ENCODE data around the gene SLC10A4.
"Not testable (repeated sequence)": the region's sequence is repeated elsewhere in the genome, so short reads cannot be mapped to it uniquely, and the experiment has no call there.

The SLC10A4 gene, protein sequence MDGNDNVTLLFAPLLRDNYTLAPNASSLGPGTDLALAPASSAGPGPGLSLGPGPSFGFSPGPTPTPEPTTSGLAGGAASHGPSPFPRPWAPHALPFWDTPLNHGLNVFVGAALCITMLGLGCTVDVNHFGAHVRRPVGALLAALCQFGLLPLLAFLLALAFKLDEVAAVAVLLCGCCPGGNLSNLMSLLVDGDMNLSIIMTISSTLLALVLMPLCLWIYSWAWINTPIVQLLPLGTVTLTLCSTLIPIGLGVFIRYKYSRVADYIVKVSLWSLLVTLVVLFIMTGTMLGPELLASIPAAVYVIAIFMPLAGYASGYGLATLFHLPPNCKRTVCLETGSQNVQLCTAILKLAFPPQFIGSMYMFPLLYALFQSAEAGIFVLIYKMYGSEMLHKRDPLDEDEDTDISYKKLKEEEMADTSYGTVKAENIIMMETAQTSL

DNA sequence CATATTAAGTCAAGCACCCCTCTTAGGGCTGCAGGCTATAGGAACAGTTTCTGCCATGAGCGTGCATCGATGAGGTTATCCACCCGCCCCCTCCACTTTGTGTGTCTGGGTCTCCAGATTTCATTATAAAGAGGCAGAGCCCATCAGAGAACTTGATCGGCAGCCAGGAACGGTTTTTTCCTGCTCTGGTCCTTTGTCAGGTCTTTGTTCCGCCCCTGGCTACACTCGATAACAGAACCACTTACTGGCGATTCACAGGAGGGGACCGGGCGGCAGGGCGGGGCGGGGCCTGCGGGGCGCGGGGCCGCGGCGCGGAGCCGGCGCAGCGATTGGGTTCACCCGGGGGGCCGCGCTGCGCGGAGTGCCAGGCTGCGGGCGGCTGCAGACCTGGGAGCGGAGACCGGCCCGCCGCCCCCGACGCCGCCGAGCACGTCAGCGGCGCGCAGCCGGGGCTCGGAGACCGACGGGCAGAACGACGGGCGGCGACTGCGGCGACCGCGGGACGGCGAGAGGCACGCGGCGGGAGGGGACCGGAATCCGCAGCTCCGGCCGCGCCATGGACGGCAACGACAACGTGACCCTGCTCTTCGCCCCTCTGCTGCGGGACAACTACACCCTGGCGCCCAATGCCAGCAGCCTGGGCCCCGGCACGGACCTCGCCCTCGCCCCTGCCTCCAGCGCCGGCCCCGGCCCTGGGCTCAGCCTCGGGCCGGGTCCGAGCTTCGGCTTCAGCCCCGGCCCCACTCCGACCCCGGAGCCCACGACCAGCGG, at the start of gene SLC10A4:
Gene SLC10A4, plus strand, starts transcription at position 338 of the 771 bp plus-strand sequence. Its CDS starts 219 bp downstream, at position 557.
- DNase-seq = no peak

DNA sequence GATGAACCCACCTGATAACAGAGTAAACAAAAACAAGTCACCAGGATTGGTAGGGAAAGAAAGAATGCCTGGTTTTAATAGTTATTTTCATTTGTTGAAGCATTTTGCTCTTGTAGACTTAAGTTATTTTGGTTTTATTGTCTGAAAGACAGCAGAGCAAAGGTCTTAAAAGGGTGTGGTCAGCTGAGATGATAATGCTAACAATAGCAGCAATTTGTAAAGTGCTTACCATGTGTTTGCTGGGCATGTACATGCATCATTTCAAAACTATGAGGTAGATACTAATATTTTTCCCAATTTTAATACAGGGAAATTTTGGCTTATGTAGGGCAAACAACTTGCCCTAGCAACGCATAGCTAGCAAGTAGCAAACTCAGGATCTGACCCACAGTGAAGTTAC, 46.8 kb upstream of the SLC10A4 start:
- no peak for DNase-seq

DNA sequence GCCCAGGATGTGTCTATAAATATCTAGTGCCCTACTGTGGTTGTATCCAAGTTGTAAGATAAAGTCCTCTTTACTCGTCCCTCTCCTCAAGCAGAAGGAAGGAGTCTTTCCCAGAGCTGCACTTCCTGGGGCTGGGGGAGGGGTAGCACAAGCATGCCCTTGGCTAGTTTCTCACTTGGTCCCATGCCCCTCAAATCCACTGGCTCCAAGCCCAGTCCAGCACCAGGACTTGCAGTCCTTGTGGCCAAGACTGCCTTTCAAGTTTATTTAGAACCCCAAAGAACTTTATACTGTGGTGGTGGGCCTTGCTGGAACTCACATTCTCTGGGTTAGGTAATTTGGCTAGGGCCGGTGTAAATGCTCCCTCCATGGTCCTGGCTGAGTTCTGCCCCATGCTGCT, 43.2 kb upstream of the SLC10A4 start:
- DNase-seq = no peak

DNA sequence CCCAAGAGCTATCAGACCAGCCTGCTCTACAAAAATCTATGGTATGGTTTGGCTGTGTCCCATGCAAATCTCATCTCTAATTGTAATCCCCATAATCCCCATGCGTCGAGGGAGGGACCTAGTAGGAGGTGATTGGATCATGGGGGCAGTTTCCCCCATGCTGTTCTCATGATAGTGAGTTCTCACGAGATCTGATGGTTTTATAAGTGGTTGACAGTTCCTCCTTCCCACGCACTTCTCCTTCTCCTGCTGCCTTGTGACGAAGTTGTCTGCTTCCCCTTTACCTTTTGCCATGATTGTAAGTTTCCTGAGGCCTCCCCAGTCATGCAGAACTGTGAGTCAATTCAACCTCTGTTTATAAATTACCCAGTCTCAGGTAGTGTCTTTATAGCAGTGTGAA, 42.2 kb upstream of the SLC10A4 start:
- DNase-seq = not testable (repeated sequence)

DNA sequence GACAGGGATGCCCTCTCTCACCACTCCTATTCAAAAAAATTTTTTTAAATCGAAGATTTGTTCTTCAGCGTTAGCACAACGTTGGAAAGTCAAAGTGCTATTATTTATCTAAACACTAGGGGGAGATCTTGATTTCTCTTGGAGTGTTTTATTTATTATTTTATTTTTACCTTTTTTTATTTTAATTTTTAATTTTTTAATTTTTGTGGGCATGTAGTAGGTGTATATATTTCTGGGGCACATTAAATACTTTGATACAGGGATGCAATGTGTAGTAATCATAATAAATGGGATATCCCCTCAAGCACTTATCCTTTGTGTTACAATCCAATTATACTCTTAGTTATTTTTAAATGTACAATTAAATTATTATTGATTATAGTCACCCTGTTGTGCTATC, 37.4 kb upstream of the SLC10A4 start:
- DNase-seq = no peak

DNA sequence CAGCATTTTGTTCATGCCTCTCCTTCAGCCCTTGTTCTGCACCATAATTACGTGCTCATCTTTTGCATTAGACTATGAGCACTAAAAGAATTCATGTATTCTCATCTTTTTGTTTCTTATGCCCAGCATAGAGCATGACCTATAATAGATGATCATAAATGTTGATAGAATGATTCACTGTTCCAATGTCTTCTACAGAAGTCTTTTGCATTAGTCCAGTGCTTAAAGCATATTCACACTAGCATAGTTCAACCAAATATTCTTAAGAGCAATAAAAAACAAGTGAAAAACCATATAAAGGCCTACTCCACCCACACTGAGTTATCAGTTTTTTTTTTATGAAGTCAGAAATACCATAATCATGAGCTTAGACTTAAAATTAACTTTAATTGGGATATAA, 36.5 kb upstream of the SLC10A4 start:
- DNase-seq = no peak

DNA sequence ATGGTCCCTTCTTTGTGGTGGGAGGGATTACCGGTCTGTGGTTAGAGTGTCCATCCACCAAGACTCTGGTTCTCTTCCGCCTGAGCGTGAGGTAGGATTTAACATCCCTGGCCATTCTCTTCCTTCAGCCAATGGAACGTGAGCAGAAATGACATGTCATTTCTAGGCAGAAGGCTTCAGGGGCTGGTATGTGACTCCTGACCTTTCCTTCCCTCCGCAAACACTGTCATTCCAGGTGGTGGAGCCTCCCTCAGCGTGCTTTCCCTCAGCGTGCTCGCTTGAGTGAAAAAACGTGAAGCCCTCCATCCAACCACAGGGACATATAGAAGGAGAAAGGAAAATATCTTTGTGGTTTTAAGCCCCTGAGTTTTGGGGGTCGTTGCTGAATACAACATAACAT, 34.0 kb upstream of the SLC10A4 start:
- no peak for DNase-seq

DNA sequence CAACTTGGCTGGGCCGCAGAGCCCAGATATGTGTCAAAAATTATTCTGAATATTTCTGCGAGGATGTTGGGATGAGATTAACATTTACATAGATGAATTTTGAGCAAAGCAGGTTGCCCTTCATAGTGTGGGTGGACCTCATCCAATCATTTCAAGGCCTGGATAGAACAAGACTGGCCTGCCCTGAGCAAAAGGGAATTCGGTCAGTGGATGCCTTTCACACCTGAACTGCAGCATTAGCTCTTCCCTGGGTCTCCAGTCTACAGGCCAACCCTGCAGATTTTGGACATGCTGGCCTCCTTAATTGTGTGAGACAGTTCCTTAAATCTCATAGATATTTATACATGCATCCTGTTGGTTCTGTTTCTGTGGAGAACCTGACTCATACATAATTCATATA, 32.4 kb upstream of the SLC10A4 start:
- DNase-seq = no peak

DNA sequence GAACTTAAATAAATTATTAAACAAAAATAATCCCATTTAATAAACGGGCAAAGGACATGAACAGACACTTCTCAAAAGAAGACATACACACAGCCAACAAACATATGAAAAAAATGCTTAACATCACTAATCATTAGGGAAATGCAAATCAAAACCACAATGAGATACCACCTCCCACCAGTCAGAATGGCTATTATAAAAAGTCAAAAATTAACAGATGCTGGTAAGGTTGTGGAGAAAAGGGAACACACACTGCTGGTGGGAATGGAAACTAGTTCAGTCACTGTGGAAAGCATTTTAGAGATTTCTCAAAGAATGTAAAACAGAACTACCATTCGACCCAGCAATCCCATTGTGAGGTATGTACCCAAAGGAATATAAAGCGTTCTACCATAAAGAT, 31.5 kb upstream of the SLC10A4 start:
- DNase-seq = not testable (repeated sequence)

DNA sequence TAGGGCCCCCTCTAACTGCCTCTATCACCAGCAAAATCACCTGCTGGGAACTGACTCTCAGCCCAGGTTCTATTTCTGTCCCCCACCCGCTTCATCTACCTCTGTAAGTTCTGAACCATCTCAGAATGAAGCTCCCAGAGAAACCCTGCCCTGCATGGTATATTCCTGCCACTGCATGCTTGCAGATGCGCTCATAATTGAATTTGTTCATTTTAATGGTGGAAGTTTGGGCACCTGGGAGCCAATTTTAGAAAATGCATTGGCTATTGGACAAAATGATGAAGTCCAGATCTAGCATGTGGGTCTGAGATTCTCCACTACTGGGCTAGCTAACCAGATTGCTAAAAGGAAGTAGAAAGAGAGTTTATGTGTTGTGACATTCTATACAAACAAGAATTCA, 28.6 kb upstream of the SLC10A4 start:
- DNase-seq = no peak

DNA sequence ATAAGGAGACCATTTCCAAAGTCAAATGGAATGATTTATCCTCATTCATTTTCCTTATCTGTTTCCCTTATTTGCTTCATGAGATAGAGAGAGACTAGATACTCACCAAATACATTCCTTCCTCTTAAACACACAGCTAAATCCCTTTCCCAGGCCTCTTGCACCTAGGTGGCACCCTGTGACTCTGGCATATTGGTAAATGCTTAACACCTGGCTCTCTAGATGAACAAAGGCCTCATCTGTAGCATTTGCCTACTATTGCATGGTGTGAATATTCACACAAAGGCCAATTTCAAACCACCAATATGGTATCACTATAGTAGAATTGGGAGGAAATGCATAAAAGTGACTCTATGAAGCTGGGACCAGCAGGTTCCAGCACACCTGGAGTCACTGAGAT, 22.1 kb upstream of the SLC10A4 start:
- no peak for DNase-seq

DNA sequence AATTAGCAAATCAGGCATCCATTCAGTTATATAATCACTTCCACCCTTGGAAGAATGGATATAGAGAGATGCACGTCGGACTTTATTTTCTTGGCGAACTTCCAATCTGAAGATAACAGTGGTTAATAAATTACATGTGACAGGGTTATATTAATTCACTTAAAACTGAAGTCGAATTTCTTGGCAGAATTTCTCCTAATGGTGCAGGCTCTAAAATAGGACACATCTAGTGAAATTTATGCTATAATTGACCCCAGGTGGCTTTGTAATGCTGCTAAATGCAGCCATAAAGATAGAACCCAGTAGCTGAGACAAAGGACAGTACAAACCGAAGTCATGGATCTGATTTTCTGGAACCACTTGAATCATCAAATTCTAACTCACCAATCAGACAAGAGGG, 20.8 kb upstream of the SLC10A4 start:
- no peak for DNase-seq

DNA sequence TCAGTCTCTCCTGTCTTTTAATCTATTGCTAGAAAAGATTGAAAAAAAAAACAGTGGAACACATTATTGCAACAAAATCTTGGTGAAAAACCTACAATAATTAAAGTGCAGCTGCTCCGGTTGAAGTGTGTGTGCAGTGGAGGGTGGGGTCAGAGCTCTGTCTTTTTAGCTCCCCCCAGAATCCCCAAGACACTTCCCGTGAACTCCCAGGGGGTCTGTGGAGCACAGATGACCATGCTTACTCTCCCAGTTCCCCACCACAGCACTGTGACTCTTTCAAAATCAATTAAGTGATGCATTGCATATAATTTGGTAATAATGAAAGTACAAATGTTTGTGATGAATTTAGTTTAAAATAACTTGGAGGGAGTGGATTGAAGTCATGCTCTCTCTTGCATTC, 15.7 kb upstream of the SLC10A4 start:
- DNase-seq = no peak

DNA sequence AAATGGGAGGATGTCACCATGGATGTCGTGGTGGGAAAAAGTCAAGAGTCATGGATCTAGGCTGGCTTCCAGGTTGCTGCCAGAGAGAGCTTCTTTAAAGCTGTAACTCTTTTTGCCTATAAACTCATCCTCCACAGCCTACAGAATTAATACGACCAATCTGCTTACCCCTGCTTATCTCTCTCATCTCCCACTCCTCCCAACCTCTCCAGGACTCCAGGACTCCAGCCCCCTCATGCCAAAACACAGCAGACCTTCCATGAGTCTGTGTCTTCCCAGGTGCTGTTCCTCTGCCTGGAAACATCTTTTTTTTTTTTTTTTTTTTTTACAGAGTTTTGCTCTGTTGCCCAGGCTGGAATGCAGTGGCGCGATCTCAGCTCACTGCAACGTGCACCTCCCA, 15.3 kb upstream of the SLC10A4 start:
- DNase-seq = no peak

DNA sequence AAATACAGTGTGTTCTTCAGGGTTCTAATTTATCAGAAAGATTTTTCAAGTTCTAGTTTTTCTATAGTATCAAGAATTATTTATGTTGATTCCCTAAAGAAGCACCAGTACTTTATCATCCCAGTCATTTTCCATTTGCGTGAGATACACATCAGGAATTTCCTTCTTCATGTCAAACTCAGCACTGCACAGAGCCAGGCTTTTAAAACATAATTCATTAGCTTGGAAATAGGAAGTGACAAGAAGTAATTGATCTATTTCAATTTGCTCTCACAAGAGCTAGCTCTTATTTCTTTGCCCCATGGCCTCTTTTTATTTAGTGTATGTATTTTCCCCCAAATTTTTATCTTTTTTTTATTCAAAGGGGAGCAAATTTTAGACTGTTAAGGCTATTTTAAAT, 13.0 kb upstream of the SLC10A4 start:
- DNase-seq = no peak

DNA sequence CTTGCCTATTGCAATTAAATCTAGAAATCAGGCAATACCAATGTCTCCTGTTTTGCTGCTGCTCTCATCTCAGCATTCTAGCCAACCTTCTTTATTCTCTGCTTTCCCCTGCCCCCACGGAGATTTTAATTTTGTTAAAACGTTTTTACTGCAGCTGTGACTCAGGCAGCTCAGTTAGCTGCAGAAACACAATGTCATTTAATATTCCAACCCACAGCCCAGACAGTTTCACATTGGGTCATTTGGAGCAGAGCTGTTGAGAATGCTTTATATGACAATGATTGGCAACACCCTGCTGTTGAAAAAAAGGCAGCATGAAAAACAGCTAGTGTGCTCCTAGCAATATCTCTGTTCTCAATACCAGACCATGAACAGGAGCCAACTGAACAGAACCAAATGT, 12.6 kb upstream of the SLC10A4 start:
- DNase-seq = no peak

DNA sequence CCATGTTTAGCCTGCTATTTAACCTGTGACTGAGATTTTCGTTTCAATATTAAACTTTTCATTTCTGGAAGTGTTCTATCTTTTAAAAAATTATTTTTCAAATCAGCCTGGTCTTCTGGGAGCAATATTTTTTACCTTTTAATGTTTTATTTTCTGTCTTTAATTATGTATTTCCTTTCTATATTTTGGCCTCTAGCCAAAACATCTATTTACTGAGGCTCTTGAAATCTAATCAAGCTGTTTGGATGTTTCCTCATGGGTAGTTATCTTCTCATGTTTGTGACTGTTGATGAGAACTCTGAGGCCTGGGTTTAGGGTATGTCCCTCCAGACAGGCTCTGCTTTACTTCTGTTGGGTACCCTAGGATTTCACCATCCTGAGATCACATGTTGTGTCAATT, 10.3 kb upstream of the SLC10A4 start:
- DNase-seq = no peak

DNA sequence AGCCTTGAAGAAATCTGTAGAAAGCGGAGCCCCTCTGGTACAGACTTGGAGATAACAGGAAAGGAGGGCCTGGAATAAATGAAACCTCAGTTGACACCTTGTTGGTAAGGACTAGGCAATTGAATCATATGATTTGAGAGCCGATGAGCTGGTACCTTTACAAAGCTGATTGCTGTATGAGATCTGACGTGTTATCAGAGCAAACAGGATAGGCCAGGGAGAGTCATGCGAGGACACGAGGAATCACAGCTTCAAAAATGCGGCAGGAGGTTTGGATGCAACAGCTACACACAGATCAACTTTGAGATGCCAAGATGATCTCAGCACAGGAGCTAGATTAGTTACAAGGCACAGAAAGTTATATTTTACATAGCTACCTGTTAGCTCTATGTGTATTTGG, 7.4 kb upstream of the SLC10A4 start:
- no peak for DNase-seq

DNA sequence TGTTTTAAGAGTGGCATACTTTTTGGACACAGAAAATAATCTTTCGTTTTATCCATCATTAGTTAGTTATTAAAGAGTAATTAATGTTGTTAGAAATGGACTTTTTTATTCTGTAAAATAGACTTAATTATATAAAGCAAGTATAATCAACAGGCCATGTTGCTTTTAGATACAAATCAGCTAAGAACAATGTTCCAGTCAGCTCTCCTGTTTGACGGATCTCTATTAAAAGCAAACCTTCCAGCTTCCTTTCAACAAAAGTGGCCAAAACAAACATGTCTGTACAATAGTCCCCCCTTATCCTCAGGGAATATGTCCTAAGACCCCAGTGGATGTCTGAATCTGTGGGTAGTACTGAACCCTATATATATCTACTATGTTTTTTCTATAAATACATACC, 4.9 kb upstream of the SLC10A4 start:
- no peak for DNase-seq

DNA sequence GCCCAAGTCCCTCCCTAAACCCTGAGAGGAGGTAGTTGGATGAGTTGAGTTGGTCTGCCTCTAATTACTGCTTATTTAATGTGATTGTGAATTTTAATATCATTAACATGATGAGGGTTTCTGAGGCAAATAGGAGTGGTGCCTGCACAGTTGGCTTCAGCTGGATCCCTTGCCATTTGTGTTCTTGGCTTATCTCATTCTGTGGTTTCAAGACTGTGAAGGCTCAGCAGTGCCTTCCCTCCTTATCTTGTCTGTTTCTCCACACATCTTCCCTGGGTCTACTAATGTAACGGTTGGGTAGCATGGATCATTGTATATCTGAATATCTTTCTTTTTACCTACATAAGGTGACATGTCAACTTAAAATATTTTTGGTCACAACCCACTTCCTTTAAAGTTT, 1.6 kb upstream of the SLC10A4 start:
- DNase-seq = no peak

DNA sequence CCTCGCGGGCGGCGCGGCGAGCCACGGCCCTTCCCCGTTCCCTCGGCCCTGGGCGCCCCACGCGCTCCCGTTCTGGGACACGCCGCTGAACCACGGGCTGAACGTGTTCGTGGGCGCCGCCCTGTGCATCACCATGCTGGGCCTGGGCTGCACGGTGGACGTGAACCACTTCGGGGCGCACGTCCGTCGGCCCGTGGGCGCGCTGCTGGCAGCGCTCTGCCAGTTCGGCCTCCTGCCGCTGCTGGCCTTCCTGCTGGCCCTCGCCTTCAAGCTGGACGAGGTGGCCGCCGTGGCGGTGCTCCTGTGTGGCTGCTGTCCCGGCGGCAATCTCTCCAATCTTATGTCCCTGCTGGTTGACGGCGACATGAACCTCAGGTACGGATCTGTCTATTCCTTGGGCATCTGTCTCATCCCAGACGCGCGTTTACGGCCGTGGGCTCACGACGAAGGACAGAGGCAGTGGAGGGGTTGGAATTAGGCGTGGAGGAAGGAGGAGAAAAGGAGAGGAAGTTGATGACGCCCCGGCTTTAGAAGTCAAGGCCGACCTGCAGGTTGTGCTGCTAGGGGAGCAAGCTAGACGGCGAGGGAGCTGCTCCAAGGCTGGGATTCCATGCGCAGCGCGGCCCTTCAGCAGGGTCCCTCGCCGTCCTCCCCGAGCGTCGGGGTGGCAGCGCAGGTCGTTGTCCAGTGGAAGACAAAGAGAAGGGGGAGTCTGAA, 792 bp downstream of the SLC10A4 start:
- no peak for DNase-seq

DNA sequence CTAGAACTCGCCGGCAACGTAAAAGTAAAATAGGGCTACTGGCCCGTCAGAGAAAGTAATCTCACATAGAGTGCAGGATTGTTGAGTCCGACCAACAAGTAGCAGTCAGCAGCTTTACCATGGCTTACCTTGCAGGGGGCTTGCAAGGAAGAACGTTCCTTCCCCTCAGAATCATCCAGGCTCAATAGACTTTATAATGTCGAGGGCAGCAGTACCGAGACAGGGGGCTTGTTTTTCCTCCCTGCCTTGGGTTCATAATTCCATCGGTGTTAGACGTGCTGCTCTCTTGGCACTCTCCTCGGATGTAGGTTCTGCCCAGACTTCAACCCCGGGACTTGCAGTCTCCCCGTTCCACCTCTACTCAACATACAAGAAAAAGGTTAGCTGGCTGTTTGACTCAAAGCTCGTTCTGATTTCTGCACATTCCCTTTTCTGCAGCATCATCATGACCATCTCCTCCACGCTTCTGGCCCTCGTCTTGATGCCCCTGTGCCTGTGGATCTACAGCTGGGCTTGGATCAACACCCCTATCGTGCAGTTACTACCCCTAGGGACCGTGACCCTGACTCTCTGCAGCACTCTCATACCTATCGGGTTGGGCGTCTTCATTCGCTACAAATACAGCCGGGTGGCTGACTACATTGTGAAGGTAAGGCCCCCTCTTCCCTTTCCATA, 1.5 kb downstream of the SLC10A4 start:
- DNase-seq = no peak

DNA sequence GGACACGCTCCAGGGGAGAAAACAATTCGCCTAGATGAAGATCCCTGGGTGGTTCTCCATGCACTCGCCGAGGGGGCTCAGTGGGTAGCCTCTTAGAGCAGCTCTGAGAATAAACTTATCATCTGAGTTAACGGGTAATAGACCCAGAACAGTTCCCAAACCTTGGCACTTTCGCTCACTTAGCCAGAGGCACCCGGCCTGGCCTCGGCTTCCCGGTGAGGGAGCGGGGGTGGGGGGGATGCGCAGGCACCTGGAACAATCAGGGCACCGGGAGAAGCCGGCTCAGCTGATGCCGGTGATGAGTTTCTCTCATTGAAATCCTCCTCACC, 6.5 kb downstream of the SLC10A4 start:
- DNase-seq = no peak
